ENCODE measurements around the gene KCNS1.
"Not testable (repeated sequence)": the region's sequence is repeated elsewhere in the genome, so short reads cannot be mapped to it uniquely, and the experiment has no call there.

KCNS1 gene

GRCh38 chr20:45080867-45081624 lies 19.9 kb downstream of the KCNS1 start:
- Mint-ChIP-seq H3K4me1 (ENCODE audit: low read depth) (no peaks in the 10 kb centered on the region), H3K27ac (no peak overlapping the region), H3K9me3 (no peaks in the 10 kb centered on the region), H3K36me3 (ENCODE audit: low read depth) (peaks cover 94% of the 10 kb centered on the region), H3K27me3 (no peaks in the 10 kb centered on the region), H3K4me3 (no peak overlapping the region)
- intact Hi-C loops (cut with micrococcal nuclease), result no loop called here

DNA sequence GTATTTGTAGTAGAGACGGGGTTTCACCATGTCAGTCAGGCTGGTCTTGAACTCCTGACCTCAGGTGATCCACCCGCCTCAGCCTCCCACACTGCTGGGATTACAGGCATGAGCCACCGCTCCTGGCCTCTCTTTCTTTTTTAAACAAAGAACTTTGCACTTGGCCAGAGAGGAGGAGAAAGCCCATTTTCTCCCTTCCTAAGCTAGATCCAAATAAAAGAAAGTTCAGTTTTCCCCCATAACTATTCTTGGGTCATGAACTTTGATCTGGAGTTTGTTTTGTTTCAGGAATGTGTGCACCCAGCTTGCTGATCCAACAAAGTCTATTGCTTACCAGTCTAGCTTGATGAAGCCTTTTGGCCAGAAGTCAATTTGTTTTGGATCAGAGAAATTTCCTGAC lies 23.4 kb downstream of the KCNS1 start:
- H3K27me3 Mint-ChIP-seq, result no peaks in the 10 kb centered on the region
- H3K27ac Mint-ChIP-seq, result no peak overlapping the region
- intact Hi-C loops (cut with micrococcal nuclease), result no loop called here
- H3K4me3 Mint-ChIP-seq, result no peak overlapping the region
- no peaks in the 10 kb centered on the region for H3K9me3 Mint-ChIP-seq
- no peaks in the 10 kb centered on the region for H3K4me1 Mint-ChIP-seq (ENCODE audit: low read depth)
- H3K36me3 Mint-ChIP-seq (ENCODE audit: low read depth), result peaks cover 96% of the 10 kb centered on the region

DNA sequence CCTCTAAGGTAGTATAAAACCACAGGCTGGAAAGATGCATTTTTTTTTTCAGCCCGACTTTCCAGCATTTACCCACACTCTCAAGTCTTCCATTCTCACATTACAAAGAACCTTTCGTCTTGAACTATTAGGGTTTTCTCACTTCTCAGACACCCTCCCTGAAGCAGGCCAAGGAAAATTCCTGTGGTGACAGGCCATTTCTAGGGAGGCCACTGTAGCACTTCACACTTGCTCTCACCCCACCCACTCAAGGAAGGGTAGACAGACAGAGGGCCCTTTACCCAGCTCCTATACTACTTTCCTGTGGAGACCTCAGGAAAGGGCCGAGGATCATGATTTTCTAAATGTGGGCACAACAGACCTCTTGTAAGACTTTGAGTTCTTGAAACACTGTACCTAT lies 27.7 kb downstream of the KCNS1 start:
- Mint-ChIP-seq H3K36me3 (ENCODE audit: low read depth) (peaks cover 76% of the 10 kb centered on the region), H3K27ac (no peak overlapping the region), H3K9me3 (no peaks in the 10 kb centered on the region), H3K4me3 (no peak overlapping the region), H3K4me1 (ENCODE audit: low read depth) (no peaks in the 10 kb centered on the region), H3K27me3 (no peaks in the 10 kb centered on the region)
- intact Hi-C loops (cut with micrococcal nuclease), result no loop called here

GRCh38 chr20:45072066-45072465 lies 28.9 kb downstream of the KCNS1 start:
- Mint-ChIP-seq H3K27ac (no peak overlapping the region), H3K4me3 (no peak overlapping the region), H3K4me1 (ENCODE audit: low read depth) (no peaks in the 10 kb centered on the region), H3K36me3 (ENCODE audit: low read depth) (peaks cover 76% of the 10 kb centered on the region), H3K9me3 (no peaks in the 10 kb centered on the region), H3K27me3 (no peaks in the 10 kb centered on the region)
- intact Hi-C loops (cut with micrococcal nuclease), result no loop called here

GRCh38 chr20:45070932-45071632 lies 29.8 kb downstream of the KCNS1 start:
- intact Hi-C loops (cut with micrococcal nuclease), result no loop called here
- H3K36me3 Mint-ChIP-seq (ENCODE audit: low read depth), result peaks cover 75% of the 10 kb centered on the region
- H3K4me3 Mint-ChIP-seq, result no peak overlapping the region
- H3K27ac Mint-ChIP-seq, result no peak overlapping the region
- no peaks in the 10 kb centered on the region for H3K27me3 Mint-ChIP-seq
- no peaks in the 10 kb centered on the region for H3K9me3 Mint-ChIP-seq
- H3K4me1 Mint-ChIP-seq (ENCODE audit: low read depth), result no peaks in the 10 kb centered on the region

GRCh38 chr20:45069261-45069660 lies 31.7 kb downstream of the KCNS1 start:
- Mint-ChIP-seq H3K36me3 (ENCODE audit: low read depth) (peaks cover 72% of the 10 kb centered on the region), H3K27me3 (no peaks in the 10 kb centered on the region), H3K4me1 (ENCODE audit: low read depth) (peaks cover 13% of the 10 kb centered on the region), H3K9me3 (no peaks in the 10 kb centered on the region), H3K4me3 (no peak overlapping the region), H3K27ac (no peak overlapping the region)
- intact Hi-C loops (cut with micrococcal nuclease), result no loop called here

GRCh38 chr20:45067558-45067957 lies 33.4 kb downstream of the KCNS1 start:
- Mint-ChIP-seq H3K9me3 (no peaks in the 10 kb centered on the region), H3K27ac (no peak overlapping the region), H3K36me3 (ENCODE audit: low read depth) (peaks cover 76% of the 10 kb centered on the region), H3K4me3 (no peak overlapping the region), H3K27me3 (no peaks in the 10 kb centered on the region), H3K4me1 (ENCODE audit: low read depth) (peaks cover 24% of the 10 kb centered on the region)
- intact Hi-C loops (cut with micrococcal nuclease), result no loop called here

DNA sequence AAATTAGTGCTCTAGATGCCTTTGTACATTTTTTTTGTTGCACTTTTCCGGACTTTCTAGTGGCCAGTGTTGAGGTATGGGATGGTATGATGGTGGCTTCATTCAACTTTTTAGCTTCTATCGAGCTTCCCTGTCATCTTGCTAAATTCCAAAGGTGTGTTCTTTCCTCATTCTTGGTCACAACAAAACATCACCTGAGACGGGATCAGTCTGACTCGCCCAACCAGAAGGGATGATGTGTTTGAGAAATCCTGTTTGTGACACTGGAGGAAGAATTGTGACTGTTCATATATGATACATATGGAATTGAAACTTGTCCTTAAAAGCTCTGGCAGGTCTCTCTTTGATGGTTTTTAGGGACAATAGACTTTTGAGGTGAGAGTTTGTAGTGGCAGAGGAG lies 33.8 kb downstream of the KCNS1 start:
- peaks cover 81% of the 10 kb centered on the region for H3K36me3 Mint-ChIP-seq (ENCODE audit: low read depth)
- H3K9me3 Mint-ChIP-seq, result no peaks in the 10 kb centered on the region
- H3K27me3 Mint-ChIP-seq, result no peaks in the 10 kb centered on the region
- H3K4me1 Mint-ChIP-seq (ENCODE audit: low read depth), result peaks cover 24% of the 10 kb centered on the region
- intact Hi-C loops (cut with micrococcal nuclease), result no loop called here
- no peak overlapping the region for H3K4me3 Mint-ChIP-seq
- no peak overlapping the region for H3K27ac Mint-ChIP-seq

GRCh38 chr20:45066372-45066771 lies 34.6 kb downstream of the KCNS1 start:
- Mint-ChIP-seq H3K4me1 (ENCODE audit: low read depth) (peaks cover 24% of the 10 kb centered on the region), H3K27me3 (no peaks in the 10 kb centered on the region), H3K36me3 (ENCODE audit: low read depth) (peaks cover 88% of the 10 kb centered on the region), H3K4me3 (no peak overlapping the region), H3K27ac (no peak overlapping the region), H3K9me3 (no peaks in the 10 kb centered on the region)
- intact Hi-C loops (cut with micrococcal nuclease), result no loop called here

- Mint-ChIP-seq H3K4me1 (ENCODE audit: low read depth) (peaks cover 24% of the 10 kb centered on the region), H3K36me3 (ENCODE audit: low read depth) (peaks cover 92% of the 10 kb centered on the region), H3K4me3 (no peak overlapping the region), H3K27ac (no peak overlapping the region), H3K27me3 (no peaks in the 10 kb centered on the region), H3K9me3 (no peaks in the 10 kb centered on the region)
- intact Hi-C loops (cut with micrococcal nuclease), result no loop called here
Measured at GRCh38 chr20:45064812-45065211, 36.1 kb downstream of the KCNS1 start.

DNA sequence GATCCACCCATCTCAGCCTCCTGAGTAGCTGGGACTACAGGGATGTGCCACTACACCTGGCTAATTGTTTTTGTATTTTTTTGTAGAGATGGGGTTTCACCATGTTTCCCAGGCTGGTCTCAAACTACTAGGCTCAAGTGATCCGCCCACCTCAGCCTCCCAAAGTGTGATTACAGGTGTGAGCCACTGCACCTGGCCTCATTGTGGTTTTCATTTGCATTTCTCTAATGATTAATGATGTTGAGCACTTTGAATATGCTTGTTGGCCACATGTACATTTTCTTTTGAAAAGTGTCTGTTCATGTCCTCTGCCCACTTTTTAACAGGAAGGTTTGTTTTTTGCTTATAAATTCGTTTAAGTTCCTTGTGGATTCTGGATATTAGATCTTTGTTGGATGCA lies 37.8 kb downstream of the KCNS1 start:
- H3K9me3 Mint-ChIP-seq; H3K27me3 Mint-ChIP-seq; H3K27ac Mint-ChIP-seq; intact Hi-C loops (cut with micrococcal nuclease); H3K4me3 Mint-ChIP-seq: not testable (repeated sequence)
- Mint-ChIP-seq H3K4me1 (ENCODE audit: low read depth) (peaks cover 24% of the 10 kb centered on the region), H3K36me3 (ENCODE audit: low read depth) (peaks cover 88% of the 10 kb centered on the region)

DNA sequence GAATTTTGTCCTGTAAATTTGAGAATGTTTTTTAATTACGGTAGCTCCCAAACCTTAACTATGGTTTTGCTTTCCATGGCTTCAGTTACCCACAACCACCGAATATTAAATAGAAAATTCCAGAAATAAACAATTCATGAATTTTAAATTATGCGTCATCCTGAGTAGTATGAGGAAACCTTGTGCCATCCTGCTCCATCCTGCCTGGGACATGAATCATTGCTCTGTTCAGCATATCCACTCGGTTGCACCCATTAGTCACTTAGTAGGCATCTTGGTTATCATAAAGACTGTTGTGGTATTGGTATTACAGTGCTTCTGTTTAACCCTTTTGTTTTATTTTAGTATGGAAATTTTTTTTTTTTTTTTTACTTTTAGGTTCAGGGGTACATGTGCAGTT lies 39.7 kb downstream of the KCNS1 start:
- H3K9me3 Mint-ChIP-seq, result no peaks in the 10 kb centered on the region
- peaks cover 88% of the 10 kb centered on the region for H3K36me3 Mint-ChIP-seq (ENCODE audit: low read depth)
- no peaks in the 10 kb centered on the region for H3K27me3 Mint-ChIP-seq
- H3K4me1 Mint-ChIP-seq (ENCODE audit: low read depth), result peaks cover 24% of the 10 kb centered on the region
- no peak overlapping the region for H3K4me3 Mint-ChIP-seq
- no peak overlapping the region for H3K27ac Mint-ChIP-seq
- intact Hi-C loops (cut with micrococcal nuclease), result no loop called here

DNA sequence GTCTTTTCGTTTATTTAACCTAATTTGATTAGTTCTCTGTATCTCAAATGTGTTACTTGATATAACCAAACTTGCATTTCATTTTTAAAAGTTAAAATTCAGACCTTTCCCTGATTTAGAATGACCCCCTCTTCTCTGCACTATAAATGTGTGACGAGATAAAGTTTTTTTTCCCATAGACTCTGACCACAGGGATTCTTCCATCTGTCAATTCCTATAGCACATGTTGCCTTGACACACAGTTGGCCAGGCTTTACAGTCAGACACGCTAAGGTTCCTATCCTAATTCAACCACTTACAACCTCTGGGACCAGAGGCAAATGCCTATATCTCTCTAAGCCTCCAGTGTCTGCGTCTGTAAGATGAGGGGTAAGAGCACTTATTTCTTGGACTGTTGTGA lies 40.6 kb downstream of the KCNS1 start:
- Mint-ChIP-seq H3K9me3 (no peaks in the 10 kb centered on the region), H3K4me1 (ENCODE audit: low read depth) (peaks cover 22% of the 10 kb centered on the region), H3K27ac (no peak overlapping the region), H3K4me3 (no peak overlapping the region), H3K27me3 (no peaks in the 10 kb centered on the region), H3K36me3 (ENCODE audit: low read depth) (peaks cover 91% of the 10 kb centered on the region)
- intact Hi-C loops (cut with micrococcal nuclease), result no loop called here

GRCh38 chr20:45059022-45059728 lies 41.8 kb downstream of the KCNS1 start:
- Mint-ChIP-seq H3K9me3 (no peaks in the 10 kb centered on the region), H3K4me3 (no peak overlapping the region), H3K27me3 (no peaks in the 10 kb centered on the region), H3K36me3 (ENCODE audit: low read depth) (peaks cover 89% of the 10 kb centered on the region), H3K27ac (no peak overlapping the region), H3K4me1 (ENCODE audit: low read depth) (peaks cover 10% of the 10 kb centered on the region)
- intact Hi-C loops (cut with micrococcal nuclease), result no loop called here

Data from dendritic cell treated with granulocyte-macrophage colony-stimulating factor and Interleukin-4, amounts not matched to agents 40 ng/mL and 50 ng/mL, for 4 days (primary cell).